NCI-H524 treated with DMSO at 0.1 percent for 48 hours (cell line): ENCODE results near the gene SETD3.
A peak's percentile ranks its signal among the peaks of the same experiment; 100 is the strongest.
"Not testable (repeated sequence)": the region's sequence is repeated elsewhere in the genome, so short reads cannot be mapped to it uniquely, and the experiment has no call there.

Source experiments
- DNase-seq: peaks from one replicate; lab custom pipeline; 2025; lab: John Stamatoyannopoulos, UW

SETD3 gene

DNA sequence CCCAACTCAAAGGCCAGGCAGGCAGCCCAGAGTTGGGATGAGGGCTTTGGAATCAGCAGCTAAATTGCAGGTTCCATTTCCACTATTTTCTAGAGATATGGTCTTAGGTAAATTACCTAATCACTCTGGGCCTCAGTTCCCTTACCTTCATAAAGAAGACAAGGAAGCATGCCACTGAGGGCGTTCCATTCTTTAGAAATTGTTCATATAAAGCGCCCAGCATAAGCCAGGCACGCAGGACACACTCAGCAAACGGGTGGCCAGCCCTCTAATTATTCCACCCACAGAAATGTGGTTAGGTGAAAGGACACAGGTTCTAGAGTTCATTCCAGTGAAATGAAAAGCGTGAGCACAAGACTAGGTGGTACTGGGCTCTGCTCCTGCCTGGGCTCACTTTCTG lies 120.8 kb downstream of the SETD3 start:
- DNase-seq, result no peak

DNA sequence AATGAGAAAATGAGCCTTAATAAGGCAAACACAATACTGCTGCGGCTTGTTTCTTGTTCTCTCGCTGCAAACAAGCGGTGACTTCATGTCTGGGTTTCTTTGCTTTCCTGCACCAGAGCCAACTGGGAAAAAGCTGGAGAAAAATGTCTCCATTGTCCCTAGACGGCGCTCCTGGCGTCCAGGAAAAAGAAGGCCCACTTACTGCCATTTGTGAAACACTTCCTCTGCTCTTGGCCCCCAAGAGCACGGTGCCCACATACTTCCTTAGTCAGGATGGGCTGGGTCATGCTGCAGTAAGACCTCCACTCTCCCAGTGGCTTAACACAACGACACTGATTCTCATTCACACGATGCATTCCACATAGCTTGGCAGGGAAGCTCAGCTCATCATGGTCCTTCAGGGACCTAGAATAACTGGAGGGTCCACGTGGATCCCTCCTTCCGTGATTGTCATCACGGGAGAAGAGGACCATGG lies 122.7 kb downstream of the SETD3 start:
- DNase-seq, result no peak

DNA sequence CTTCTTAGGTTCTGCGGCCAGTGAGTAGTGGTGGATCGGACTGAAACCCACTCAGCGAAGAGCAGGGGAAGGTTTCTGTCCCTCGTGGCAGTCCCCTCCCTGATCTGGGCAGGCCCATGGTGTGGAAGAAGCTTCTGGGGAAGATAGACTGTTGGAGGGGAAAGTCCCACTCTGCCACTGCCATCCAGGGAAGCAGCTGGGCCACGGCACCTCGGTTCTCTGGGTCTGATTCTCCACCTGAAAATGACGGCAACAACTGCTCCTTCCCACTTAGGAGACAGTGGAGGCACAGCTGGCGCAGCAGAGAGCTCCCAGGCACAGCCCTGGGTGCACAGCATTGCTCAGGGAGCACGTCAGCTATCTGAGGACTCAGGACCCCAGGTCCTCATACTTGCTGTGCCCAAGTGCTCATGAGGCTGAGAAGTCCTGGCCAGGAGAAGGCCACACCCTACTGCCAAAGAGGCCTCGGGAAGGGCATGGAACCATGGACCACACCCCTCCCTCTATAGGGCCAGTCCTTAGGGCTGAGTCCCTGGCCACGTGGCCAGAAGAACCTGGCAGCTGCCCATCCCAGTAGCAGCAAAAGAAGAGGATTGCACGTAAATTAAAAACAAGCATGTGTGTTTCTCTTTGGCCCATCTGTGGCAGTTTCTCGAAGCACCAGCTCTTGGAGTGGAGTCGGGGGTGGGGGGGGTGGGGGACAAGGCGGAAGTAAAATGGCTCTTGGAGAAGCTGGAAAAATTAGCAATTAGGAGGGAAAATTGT lies 123.3 kb downstream of the SETD3 start:
- no peak for DNase-seq

DNA sequence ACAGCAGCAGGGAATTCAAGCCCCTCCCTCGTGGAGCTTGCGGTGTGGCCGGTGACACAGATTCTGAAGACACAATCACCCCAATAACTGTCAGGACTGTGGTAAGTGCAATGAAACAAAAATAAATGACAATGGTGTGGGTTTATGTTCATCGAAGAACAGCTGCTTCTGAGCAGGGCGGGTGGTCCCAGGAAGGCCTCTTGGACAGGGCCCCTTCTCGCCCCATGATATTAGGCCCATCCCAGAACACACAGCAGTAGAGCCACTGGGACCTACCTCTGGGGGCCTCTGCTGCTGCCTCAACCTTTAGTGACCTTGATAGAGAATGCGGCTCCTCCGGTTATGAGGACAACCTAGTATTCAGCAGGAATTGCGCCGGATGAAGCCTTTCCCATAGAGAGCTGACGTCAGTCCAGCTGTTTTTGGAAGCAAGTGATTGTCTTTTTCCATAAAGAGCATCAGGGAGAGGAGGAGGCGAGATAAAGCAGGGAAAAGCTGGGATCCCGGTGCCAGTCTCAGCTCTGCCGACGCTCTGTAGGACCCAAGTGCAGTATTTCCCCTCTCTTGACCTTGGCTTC lies 124.5 kb downstream of the SETD3 start:
- DNase-seq, result no peak

DNA sequence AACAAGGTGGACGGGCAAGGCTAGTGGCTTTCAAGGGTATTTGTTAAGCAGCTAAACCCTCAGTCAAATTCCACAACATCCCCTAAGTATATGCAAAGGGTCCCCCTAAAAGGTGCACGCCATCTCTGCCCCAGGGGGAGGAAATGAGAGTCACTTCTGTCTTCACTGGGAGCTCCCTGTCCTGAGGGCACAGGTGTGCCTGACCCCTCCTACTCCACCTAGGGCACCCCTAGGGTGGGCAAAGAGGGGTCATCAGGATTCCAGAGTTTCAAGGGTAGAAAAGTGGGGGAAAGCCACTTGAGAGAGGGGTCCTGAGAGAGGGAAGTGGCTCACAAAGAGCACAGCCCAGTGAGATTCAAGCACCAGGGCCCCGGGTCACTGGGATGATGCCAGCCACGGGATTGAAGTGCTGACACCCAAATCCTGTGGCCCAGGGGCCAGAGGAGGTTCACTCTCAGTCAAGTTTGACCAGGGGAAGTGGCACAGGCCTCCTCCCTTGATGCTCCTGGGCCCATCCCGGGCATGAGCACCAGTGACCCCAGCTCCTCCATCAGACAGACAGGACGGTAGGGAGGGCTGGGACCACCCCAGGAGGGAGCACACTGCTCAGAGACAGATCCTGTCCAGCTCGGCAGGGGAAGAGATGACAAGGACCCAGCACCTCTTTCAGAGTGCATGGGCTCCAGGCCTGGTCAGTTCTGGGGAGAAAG lies 126.3 kb downstream of the SETD3 start:
- DNase-seq, result no peak

DNA sequence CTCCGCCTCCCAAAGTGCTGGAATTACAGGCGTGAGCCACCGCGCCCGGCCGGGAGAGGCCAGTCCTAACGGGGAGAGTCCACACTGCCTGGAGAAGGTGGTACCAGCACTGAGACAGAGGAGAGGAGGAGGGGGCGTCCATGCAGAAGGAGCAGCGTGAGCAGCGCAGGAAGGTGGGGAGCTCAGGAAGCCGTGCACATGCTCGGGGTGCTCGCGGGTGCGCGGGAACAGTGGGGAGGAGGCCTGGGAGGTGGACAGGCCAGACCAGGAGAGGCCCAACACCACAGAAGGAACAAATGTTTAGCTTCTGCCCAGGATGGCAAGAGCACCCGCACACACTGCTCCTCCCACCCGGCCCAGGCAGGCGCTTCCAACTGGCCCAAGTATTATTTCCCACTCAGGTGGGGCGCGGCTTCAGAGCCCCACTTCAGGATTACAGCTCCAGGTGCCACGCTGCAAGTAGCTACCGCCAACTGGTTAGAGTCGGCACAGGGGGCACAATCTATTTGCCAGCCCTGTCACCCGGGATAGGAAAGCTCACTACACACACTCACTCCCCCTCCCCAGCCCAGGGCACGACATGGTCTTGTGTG lies 127.9 kb downstream of the SETD3 start:
- DNase-seq, result no peak

DNA sequence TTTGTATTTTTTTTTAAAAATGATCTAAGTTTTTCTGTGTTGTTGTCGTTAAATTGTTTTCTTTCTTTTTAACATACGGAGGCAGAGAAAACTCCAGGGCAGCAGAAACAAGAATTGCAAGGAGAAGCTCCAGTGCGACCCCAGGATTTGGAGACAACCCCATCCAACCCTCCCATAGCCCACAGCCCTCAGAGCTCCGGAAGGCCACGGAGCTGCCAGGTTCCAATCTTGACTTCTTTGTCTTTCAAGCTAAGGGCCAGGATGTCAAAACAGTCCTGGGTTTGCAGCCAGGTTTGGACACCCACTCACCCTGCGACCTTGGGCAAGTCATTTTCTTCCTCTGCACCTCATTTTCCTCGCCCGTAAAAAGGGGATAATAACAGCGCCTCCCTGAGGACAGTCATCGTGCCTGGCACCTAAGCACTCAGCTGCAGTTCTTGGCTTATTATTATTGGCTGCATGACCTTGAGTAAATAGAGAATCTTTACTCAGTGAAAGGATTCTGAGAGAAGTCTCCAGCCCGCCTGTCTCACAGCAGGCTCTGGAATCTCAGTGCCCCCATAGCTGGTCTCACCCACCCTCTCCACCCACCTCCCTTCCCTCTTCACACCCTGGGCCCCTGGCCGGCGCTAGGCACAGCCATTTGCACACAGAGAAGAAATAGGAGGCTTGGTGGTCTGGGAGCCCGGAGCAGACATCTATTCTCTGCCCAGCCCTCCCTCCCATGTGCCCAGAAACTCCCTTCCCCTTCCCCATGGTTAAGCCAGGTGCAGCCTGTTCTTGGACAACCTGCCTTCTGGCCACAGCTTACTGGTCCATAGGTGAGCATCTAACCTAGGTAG lies 129.3 kb downstream of the SETD3 start:
- no peak for DNase-seq

DNA sequence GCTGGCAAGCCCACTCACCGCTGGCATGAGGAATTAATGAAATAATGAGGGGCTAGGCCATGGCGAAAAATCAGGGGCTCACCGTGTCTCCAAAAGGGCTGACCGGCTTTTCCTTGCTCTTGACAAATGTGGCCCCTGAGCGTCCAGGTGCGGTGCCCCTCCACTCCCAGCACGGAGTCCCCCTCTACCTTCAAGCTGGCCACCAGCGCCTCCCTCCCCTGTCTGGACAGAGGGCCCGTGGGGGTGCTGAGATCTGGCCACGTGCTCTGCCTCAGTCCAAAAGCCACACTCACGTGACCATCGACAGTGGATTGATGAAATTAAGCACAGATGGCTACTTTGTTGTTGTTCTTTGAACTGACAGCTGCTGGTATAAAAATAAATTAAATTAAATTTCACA lies 129.9 kb downstream of the SETD3 start:
- no peak for DNase-seq

DNA sequence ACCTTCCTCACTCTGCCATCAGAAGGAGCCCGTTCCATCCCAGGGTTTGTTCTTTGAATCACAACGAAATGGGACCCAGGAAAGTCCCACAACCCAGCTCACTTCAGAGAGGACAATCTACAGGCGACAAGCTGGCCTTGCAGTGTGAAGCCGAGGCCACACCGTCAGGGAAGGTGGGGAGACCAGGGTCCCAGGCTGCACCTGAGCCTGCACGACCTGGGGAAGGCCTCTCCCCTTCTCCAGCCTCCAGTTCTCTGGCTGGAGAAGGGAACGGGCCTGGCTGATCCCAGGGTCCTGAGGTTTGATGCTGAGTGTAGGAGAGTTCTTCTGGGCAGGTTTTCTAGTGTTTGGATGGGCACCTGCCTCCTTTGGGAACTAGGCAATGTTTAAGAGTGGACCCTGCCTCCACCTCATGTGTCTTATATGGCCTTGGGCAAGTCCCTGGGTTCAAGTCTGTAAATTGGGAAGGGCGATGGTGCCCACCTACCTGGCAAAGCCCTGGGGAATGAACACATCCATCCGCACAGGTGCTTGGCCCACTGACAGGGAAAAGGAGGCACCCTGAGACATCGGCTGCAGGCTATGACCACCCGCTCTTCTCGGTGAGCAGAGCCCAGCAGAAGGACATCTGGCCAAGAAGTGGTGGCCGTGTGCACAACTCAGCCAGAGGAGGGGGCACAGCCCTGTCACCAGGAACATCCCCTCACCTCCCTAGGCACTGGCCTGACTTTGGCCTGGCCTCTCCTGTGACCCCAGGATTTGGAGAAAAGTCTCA lies 130.8 kb downstream of the SETD3 start:
- no peak for DNase-seq

DNA sequence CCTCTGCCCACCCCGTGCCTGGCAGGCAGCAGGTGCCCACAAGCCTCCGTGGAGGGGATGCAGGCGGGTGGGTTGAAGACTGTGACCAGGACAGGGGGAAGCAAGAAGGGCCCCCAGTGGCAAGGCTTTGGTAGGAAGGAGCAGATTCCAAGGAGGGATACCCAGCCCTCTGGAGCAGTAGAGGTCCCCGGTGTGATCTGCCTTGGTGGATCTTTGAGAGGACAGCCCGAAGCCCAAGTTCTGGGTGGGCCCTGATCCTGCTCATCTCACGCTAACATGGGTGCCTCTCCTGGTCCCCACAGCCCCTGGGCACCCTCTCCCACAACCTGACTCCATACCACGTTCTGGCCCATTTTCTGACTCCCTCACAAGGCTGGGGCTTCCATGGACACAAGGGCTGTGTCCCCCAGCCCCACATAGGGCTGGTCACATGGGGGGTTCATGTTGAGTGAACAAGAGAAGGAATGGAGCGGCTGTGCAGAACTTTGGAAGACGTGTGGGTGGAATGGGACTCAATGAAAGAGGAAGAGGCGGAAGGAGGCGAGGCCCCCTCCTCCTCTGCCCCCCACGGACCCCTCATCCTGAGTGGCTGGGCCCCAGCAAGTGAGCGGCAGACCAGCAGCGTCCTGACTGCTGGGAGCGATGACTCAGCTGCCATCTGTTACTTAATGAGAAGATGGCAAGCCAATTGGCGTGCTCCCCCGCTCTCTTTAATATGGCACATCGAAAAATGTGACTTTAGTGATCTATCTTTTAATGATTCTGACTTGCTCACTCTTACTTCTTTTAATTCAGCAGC lies 131.6 kb downstream of the SETD3 start:
- DNase-seq, result peak; percentile 50

DNA sequence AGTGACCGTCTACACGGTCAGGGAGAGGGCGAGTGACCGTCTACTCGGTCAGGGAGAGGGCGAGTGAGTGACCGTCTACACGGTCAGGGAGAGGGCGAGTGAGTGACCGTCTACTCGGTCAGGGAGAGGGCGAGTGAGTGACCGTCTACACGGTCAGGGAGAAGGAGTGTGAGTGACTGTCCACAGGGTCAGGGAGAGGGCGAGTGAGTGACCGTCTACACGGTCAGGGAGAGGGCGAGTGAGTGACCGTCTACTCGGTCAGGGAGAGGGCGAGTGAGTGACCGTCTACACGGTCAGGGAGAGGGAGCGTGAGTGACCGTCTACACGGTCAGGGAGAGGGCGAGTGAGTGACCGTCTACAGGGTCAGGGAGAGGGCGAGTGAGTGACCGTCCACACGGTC lies 132.4 kb downstream of the SETD3 start:
- not testable (repeated sequence) for DNase-seq
